Esophagus muscularis mucosa (tissue), 3 donors: Measurements from ENCODE around the gene ENTPD5.

ENCODE experiments used
- POLR2A ChIP-seq: fragments of 450-650 bp; IDR thresholded peaks from one replicate; pipeline ENCODE4 v1.6.1; 2017; ENCODE audit warnings: antibody characterized with exemption, moderate library complexity, mild to moderate bottlenecking, low read depth
- TF ChIP-seq, protein P1 (sequence below), 3 experiments: fragments of 200-600 bp in 2 of 3; fragments of 450-650 bp in 1 of 3; sonication (generic) in 2 of 3; IDR thresholded peaks; one replicate each; pipeline ENCODE4 v1.5.1; 2017 to 2019; ENCODE audit warnings: antibody characterized with exemption in 3 of 3, mild to moderate bottlenecking in 2 of 3, moderate library complexity in 1 of 3

GRCh38 chr14:74062809-74063150 lies 43.7 kb upstream of the ENTPD5 start:
- TF ChIP-seq POLR2A, result no peak
- TF ChIP-seq, protein P1, sequence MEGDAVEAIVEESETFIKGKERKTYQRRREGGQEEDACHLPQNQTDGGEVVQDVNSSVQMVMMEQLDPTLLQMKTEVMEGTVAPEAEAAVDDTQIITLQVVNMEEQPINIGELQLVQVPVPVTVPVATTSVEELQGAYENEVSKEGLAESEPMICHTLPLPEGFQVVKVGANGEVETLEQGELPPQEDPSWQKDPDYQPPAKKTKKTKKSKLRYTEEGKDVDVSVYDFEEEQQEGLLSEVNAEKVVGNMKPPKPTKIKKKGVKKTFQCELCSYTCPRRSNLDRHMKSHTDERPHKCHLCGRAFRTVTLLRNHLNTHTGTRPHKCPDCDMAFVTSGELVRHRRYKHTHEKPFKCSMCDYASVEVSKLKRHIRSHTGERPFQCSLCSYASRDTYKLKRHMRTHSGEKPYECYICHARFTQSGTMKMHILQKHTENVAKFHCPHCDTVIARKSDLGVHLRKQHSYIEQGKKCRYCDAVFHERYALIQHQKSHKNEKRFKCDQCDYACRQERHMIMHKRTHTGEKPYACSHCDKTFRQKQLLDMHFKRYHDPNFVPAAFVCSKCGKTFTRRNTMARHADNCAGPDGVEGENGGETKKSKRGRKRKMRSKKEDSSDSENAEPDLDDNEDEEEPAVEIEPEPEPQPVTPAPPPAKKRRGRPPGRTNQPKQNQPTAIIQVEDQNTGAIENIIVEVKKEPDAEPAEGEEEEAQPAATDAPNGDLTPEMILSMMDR (IDR thresholded peaks at IDR 0.05), result no peak
